ENCODE results near the gene KLK14.

Gene KLK14

DNA sequence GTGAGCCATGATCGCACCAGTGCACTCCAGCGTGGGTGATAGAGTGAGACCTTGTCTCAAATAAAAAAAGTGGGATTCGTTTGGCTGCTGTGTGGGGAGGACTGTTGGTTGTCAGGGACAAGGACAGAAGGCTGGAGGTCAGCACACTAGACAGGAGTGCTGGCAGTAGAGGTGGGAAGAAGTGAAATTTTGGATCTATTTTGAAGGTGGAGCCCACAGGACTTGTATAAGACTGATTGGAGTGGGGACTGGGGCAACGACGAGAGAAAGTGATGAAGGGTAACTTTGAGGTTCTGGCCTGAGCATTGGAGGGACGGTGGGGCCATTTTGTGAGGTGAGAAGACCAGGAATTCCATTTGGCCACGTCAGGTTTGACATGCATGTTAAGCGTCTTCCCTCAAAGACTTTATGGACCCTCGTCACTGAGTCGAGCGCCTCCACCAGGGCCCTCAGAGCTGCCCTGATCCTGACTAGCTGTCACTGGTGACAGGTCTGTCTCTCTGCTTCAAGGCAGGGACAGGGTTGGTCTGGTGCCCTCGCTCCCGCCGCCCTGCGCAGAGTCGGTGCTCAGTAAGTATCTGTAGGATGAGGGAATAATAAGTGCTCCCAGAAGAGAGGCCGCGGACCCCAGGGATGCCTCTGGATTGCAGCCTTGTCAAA lies 24.8 kb upstream of the KLK14 start:
- no peak for DNase-seq

DNA sequence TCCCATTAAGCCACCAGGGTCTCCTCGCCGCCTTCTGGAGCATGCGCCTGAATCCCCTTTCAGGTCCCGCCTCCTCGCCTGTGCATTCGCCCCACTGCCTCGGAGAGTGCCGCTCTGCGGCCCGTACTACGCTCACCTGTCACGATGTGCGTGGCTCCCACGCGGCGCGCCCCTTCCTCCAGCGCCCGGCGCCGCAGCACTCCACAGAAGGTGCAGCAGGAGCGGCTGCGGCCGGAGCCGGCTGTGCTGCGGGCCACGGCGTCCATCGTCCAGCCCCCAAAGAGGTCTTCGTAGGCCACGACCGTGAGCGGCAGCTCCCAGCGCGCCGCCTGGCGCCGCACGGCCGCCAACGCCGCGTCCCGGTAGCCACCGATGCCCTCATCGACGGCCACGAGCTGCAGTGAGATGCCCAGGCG lies 21.2 kb upstream of the KLK14 start:
- DNase-seq, result no peak

DNA sequence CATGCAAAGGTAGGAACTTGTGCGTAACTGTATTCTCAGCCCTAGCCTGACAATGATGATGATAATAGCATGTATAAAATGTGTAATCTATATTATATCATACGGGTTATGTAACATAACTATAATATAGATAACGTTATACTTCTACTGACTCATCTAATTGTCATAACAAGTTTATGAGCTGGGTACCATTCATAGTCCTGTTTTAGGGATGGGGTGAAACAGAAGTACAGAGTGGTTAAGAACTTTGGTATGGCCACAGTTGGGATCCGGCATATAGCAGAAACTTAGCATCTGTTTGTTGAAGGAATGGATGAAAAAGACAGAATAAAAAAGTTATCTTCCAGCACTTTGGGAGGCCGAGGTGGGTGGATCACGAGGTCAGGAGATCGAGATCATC lies 20.3 kb upstream of the KLK14 start:
- DNase-seq, result no peak

DNA sequence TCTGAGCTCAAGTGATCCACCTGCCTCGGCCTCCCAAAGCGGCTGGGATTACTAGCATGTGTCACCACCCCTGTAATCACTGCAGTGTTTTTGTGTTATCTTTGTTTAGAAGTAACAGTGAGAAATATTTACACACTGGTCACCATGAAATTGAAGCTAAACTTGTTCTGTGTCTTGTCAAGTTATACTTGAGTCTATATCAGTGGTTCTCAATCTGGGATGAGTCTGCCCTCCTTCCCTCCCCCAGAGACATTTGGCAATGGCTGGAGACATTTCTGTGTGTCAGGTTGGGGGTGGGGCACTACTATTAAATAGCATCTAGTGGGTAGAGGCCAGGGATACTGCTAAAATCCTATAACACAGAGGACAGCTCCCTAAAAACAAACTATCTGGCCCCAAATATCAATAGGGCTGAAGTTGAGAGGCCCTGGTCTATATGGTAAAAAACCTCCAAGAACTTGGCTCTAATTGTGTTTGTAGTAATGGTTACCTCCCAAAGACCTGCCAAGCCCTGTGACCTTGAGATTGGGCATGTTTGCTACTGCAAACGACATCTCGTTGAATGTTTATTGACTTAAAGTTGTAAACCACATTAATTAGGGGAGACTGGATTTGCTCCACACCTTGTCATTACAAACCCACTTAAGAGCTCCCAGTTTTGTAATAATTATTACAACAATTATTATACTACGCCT lies 18.6 kb upstream of the KLK14 start:
- no peak for DNase-seq

DNA sequence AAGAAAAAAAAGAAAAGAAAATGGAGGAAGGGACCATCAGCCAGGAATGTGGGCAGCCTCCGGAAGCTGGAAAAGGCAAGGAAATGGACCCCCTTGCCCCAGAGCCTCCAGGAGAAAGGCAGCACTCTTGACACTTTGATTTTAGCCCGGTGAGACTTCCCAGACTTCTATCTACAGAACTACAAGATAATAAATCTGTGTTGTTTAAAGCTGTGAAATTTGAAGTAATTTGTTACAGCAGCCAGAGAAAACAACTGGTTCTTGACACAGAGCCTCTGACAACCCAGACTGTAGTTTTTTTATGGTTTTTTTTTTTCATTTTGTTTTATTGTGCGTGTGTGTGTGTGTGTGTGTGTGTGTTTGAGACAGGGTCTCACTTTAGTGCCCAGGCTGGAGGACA lies 17.9 kb upstream of the KLK14 start:
- DNase-seq, result no peak

DNA sequence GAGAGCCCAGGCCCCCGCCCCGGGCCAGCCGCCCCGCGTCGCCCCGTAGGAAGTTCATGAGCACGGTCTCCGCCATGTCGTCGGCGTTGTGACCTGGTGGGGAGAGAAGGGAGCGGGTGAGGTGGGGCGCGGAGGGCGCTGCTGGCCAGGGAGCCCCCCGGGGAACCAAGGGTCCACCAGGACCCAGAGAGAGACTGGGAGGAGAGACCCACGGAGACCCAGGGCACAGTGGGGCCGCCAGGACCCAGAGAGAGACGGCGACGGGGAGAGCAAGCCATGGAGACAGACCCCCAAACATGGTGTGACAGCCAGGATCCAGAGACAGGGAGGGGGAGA lies 16.3 kb upstream of the KLK14 start:
- no peak for DNase-seq

DNA sequence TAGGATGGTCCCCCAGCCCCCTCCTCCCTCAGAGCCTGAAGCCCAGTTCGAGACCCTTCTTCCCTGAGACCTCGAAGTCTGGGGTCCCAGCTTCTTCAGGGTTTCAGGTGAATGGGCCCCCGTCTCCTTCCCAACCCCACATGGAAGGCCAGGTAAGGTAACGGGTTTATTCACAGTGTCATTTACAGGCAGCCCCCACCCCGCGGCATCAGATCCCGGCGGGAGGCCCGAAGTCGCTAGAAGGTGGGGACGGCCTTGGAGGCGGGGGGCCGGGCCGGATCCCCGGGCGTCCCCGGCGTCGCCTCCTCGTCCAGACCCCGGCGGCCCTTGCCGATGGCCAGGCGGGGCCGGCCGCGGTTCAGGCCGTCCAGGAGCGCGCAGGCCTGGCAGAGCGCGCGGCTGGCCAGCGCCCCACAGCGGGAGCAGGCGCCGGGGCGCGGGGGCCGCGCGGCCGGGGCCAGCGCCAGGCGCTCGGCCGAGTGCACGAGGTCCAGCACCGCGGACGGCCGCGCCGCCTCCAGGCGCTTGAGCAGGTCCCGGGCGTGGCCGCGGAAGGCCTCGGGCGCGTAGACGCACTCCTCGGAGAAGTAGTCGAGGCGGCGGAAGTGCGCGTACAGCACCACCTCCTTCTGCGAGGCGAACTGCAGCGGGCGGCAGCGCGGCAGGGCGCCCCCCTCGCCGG lies 15.8 kb upstream of the KLK14 start:
- peak; percentile 51 for DNase-seq

DNA sequence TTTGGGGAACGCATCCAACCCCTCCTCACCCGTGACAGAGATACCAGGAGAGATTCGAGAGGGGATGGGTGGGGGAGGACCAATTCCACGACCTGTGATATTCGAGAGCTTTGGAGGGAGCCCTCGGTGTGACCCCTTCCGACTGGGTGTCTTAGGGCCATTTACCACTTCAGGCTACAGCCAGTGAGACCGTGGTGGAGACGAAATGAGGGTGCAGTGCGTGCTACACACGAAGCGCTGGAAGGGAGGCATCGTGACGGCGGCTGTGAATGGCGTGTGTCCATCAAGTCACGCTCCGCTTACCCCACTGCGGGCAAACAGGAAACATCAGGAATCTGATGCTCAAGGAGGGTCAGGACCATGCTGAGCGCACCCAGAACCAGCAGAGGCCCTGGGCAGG lies 15.1 kb upstream of the KLK14 start:
- DNase-seq, result no peak

DNA sequence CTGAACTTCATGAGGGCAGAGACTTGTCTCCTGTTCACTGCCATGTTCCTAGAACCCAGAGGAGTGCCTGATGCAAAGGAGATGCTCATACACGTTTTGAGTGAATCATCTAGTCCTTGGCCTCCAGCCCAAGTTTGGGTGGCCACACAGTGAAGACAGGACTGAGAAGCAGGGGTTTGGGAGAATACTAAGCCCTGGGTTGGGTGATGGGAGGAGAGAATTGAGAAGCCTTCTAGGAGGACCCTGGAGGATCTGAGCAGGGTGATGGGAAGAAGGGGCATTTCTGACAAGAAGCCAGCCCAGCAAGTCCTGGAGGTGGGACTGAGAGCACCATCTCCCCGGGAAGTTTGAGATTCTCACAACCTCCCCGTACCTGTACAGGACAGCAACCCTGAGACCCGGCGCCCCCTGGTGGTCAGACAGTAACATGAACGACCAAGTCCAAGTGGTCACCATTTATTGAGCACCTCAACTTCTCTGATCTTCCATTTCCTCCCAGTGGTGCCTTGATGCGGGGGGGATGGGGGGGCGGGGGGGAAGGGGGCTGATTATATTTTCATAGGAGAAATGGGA lies 14.6 kb upstream of the KLK14 start:
- DNase-seq, result peak; percentile 73

DNA sequence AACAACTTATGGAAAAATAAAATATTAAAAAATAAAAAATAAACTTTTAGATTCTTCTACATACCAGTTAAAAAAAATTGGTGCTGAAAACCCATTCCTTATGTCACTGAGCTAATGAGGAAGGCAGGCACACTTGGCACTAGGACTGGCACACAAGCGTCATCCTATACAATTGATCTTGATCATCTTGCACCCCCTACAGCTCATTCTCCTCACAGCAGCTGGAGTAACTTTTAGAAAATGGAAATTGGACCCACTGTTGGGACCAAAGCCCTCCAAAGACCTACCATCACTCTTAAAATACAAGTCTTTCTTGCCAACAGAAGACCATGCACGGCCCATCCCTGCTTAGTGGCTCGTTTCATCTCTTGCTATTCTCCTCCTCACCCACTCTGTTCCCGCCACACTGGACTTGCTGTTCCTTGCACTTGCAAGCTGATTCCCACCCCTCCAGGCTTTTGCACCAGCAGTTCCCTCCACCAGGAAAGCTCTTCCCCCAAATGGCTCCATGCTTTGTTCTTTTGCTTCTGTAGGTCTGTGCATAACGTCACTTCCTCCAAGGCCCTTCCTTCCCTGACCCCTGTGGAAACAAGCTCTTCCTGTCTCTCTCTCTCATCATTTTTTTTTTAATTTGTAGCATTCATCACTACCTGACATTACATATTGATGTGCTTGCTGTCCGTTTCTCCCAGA lies 13.9 kb upstream of the KLK14 start:
- DNase-seq, result peak; percentile 48

DNA sequence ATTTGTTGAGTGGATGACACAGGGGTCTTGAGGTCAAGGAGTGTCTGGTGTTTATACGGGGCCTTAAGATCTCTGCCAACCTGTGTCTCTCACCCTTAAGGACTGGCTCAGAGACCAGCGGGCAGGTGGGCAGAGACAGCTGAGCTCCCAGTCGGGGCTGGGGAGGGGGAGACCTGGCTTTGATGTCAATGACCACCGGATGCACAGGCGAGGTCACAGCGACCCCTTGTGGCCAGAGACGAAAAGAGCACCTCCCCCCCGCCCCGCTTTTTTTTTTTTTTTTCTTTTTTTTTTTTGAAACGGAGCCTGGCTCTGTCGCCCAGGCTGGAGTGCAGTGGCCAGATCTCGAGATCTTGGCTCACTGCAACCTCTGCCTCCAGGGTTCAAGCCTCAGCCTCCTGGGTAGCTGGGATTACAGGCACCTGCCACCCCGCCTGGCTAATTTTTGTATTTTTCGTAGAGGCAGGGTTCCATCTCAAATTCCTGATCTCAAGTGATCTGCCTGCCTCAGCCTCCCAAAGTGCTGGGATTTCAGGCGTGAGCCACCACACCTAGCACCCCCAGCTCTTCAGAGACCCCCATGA lies 12.1 kb upstream of the KLK14 start:
- peak; percentile 50 for DNase-seq

DNA sequence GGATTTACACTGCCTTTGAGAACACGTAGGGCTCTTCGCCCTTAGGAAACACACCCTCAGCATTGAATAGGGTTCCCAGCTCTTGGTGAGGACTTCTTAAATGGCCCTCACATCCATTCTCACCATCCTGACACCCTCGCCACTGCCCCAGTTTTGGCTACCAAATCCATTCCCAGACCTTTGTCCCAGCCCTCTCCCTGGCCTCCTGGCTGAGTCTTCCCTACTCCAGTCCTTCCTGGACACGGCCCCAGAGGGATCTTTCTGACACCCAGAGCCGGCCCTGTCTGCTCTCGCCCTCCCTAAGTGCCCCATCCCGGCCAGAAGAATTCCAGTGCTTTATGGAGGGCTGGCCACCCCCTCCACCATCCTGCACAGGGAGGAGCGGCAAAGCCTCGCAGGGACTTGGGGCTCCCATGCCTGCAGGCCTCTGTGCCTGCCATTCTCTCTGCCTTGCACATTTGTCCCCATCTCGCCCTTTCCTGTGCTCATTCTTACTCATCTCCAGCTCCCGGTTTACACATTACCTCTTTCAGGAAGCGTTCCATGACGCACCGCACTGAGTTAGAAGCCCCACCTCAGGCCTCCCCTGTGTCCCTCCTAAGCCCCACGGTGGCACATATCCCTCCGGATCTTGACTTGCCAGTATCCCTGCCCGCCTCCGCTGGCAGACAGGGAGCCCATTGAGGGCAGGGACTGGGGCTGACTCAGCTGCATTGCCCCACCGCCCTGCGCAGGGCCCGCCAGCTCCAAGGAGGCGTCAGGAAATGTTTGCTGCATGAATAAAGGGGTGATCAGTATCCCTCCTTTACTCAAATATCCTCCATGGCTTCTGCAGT lies 11.0 kb upstream of the KLK14 start:
- no peak for DNase-seq

DNA sequence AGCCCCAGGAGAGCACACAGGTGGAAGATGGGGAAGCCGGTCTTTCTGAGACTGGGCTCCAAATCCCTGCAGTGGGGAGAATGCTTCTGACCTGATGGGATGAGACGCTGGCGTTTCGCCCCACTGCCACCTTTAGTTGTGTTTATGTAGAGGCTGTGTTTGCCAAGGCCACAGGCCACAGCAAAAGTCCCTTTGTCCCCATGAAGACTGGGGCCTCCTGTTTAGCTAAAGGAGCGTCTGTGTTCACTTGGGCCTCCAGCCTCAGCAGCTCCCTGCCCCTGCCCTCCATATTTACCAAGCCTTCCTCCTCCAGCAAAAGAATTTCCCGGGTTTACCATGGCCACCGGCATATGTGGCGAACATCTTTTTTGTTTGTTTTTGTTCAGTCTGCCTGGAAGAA lies 10.4 kb upstream of the KLK14 start:
- DNase-seq, result no peak

DNA sequence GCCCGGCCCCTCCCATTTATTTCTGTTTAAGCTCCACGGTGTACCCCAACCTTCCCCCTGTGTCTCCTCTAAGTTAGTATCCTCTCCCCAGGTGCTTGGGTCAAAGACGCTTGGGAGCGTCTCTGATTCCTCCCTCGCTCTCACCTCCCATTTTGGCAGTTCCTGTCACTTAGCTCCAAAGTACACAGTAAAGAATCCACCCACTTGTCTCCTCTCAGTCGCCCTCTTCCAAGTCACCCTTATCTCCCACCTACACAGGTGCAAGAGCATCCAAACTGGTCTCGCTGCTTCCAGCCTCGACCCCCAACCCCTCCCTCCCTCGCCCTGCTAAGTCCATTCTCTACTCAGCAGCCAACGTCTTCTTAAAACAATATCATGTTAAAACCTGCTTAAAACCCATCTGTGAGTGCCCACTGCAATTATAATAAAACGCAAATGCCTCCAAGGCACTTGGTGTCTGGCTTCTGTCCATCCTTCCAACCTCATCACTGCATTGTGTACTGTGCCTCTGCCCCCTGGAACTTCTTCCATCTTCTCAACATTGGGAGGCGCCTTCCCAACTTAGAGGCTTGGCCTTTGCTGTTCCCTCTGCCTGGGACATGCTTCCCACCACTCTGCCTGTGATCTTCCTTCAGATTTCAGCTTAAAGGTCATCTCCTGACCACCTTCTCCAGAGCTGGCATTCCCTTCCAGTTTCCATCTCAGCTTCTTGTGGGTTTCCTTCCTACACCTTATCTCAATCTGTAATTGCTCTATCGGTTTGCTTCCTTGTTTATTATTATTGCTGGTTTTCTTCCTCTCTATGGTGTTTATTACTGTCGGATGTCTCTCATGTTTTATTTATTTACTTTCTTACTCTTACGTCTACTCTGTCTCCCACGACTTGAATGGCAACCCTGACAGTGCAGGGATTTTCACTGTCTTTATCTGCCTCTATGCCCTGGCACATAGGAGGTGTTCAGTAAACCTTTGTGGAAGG lies 9.5 kb upstream of the KLK14 start:
- DNase-seq, result no peak

DNA sequence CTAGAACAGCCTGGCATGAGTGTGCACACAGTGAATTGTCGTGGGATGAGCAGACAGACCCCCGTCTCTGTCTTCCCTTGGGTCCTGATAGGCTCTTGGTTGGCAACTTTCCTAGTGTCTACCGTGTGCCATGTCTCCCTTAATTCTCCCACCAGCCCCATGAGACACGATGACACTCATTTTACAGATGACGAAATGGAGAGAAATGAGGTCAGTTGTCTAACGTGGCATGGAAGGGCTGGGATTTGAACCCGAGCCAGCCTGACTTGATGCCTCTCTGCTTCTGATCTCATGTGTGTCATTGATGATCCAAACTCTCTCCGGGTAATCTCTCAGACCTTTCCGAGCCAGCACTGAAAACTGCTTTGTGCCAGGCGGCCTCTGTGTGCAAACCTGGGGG lies 8.4 kb upstream of the KLK14 start:
- no peak for DNase-seq

DNA sequence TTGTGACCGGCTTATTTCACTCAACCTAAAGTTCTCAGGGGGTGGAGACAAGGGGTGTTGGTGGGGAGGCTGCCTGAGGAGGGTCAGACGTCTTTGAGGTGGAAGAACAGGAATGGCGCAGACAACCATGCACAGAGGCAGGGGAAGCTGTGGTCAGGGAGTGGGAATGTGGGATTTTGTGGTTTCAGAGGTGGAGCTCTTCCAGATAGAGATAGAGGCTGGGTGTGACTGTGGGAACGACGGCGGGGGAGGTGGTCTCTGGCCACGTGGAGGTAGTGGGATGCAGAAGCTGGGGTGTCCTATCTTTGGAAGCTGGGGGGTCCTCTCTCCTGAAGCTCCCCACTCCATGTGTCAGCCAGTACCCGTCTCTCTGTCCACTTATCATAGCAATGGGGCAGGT lies 7.8 kb upstream of the KLK14 start:
- no peak for DNase-seq

DNA sequence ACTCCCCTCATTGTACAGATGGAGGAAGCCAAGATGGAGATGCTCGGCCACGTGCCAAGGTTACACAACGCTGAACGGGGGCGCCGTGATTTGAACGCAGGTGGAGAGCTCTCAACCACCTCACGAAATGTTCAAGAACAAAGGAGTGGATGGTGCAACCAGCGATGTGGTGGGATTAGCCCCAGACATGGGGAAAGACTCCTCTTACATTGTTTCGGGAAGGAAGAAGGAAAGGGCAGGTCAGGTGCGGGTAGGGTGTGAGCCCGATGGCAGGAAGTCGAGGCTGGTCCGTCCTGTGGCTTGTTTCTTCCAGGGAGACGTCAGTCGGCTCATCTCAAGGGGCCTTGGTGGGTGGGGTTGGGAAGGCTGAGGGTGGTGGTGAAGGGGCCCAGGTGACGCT lies 7.1 kb upstream of the KLK14 start:
- no peak for DNase-seq

DNA sequence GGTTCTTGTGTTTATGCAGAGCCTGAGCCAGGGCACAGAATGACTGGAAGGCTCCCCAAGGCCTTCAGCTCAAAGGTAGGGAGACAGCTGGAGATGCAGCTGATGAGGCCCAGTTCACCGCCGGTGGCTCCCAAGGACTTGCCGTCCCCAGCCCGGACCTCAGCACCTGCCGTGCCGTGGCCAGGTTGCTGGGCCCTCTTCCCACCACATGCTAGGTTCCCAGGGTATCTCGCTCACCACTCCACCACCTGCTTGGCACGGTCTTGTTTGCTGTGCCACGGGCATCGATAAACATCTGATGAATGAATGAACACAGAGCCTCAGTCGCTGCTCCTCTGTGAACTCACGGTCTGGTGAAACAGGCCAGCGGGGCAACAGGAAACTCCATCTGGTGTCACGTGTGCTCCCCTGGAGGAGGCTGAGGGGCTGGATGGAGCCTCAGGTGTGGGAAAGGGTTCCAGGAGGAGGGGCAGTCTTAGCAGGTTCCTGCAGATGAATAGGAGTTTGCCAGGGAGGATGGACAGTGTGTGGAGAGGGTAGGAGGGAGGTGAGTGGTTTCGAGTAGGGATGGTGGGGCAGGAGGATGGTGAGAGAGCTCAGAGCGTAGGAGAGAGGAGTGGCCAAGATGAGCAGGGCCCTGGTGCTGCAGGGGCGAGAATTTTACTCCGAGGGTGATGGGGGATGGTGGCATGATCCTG lies 3.6 kb upstream of the KLK14 start:
- DNase-seq, result no peak

DNA sequence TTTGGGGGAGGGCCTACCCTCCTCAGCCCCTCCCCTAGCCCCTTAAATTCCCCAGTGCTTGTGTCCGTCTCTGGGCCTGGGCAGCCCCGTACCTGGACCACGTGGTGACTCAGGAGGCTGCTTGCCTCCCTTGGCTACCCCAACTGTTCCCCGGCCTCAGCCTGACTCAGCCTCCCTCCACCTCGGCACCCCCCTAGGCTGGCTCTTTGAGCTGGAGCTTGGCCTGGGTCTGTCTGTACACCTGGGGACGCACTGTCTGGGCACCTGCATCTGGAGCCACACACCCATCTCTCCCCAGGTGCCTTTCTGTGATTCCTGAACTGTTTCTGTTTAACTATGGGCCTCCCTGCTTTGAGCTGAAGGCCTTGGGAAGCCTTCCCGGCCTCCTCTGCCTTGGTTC lies 1.8 kb upstream of the KLK14 start:
- no peak for DNase-seq

DNA sequence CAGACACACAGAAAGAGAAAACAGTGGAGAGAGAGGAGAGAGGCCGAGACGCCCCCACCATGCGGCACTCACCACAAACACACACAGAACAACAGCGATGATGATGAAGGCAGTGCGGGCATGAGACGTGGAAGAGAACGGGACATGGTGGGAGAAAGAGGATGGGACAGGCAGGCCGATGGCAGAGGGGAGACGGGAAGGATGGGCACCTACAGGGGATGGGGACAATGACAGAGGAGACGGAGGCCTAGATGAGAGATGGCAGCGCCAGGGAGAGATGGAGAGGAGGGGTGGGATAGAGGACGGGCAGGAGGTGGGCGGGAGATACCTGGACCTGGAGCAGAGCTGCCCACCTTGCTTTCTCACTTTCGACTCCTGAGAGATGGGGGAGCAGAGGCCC lies 1.1 kb upstream of the KLK14 start:
- no peak for DNase-seq

Data from hematopoietic multipotent progenitor cell treated with erythropoietin and hydrocortisone succinate and interleukin-3 and kit ligand, for 4 days (in vitro differentiated cells).